Esophagus squamous epithelium (tissue), 4 donors: Measurements from ENCODE around the gene ATRNL1.

Experiments used
- CTCF ChIP-seq, 6 experiments: fragments of 450-650 bp in 4 of 6; fragments of 200-600 bp in 2 of 6; sonication (generic) in 2 of 6; IDR thresholded peaks; one replicate each; pipeline ENCODE4 v1.5.1; 2016 to 2019; ENCODE audit warnings: antibody characterized with exemption in 6 of 6, mild to moderate bottlenecking in 4 of 6, moderate library complexity in 4 of 6
- POLR2A ChIP-seq, 4 donors: fragments of 450-650 bp; IDR thresholded peaks; one replicate each; pipeline ENCODE4 v1.6.1; 2017; ENCODE audit warnings: antibody characterized with exemption in 4 of 4, mild to moderate bottlenecking in 4 of 4, moderate library complexity in 3 of 4

GRCh38 chr10:115950320-115950719, 857.2 kb downstream of the ATRNL1 start:
- TF ChIP-seq CTCF (IDR thresholded peaks at IDR 0.05): no peak
- TF ChIP-seq POLR2A (IDR thresholded peaks at IDR 0.05): no peak
